ENCODE data around the gene RBBP5. TPM values are rescaled to one million over a fixed set of nuclear protein-coding genes. Genes with fewer than 3 reads are reported as not detected.

RBBP5 gene
- total RNA-seq, 1 experiment from 2014 or later = 23.8 TPM

GRCh38 chr1:205056188-205056611 is 65.6 kb downstream of the RBBP5 start:
- Mint-ChIP-seq H3K4me3 (no peak overlapping the region), H3K27me3 (ENCODE audit: low read depth) (no peaks in the 10 kb centered on the region), H3K27ac (no peak overlapping the region), H3K4me1 (peaks cover under 1% of the 10 kb centered on the region; the same call in 1 of the 2 replicates), H3K9me3 (no peaks in the 10 kb centered on the region), H3K36me3 (no peaks in the 10 kb centered on the region)
- DNase-seq (ENCODE audit: low spot score) = no peak
- ATAC-seq = no peak
- TF ChIP-seq ZNF317 (CRISPR knock-in tag; IDR thresholded peaks at IDR 0.05; ENCODE audit: borderline replicate concordance, low read depth) = no peak
- TF ChIP-seq ESRRA (CRISPR knock-in tag; IDR thresholded peaks at IDR 0.05; ENCODE audit: borderline replicate concordance) = no peak
- no peak for TF ChIP-seq RELA (CRISPR knock-in tag; IDR thresholded peaks at IDR 0.05; ENCODE audit: borderline replicate concordance)
- no peak for TF ChIP-seq MXD4 (CRISPR knock-in tag; IDR thresholded peaks at IDR 0.05; ENCODE audit: borderline replicate concordance)
- TF ChIP-seq ZNF232 (CRISPR knock-in tag; IDR thresholded peaks at IDR 0.05) = no peak
- TF ChIP-seq, protein P1, sequence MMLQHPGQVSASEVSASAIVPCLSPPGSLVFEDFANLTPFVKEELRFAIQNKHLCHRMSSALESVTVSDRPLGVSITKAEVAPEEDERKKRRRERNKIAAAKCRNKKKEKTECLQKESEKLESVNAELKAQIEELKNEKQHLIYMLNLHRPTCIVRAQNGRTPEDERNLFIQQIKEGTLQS (CRISPR knock-in tag; conservative IDR thresholded peaks at IDR 0.05) = no peak
- POLR2A ChIA-PET = no interaction called here
- CTCF ChIA-PET = interaction anchor here (1.6 to 1.7 kb wide), 3 partner anchors 67 to 249 kb away, joined by 4 to 5 read pairs (median 4); no protein-coding TSS in a partner anchor

GRCh38 chr1:205054013-205054412 is 67.8 kb downstream of the RBBP5 start:
- TF ChIP-seq, protein P2, sequence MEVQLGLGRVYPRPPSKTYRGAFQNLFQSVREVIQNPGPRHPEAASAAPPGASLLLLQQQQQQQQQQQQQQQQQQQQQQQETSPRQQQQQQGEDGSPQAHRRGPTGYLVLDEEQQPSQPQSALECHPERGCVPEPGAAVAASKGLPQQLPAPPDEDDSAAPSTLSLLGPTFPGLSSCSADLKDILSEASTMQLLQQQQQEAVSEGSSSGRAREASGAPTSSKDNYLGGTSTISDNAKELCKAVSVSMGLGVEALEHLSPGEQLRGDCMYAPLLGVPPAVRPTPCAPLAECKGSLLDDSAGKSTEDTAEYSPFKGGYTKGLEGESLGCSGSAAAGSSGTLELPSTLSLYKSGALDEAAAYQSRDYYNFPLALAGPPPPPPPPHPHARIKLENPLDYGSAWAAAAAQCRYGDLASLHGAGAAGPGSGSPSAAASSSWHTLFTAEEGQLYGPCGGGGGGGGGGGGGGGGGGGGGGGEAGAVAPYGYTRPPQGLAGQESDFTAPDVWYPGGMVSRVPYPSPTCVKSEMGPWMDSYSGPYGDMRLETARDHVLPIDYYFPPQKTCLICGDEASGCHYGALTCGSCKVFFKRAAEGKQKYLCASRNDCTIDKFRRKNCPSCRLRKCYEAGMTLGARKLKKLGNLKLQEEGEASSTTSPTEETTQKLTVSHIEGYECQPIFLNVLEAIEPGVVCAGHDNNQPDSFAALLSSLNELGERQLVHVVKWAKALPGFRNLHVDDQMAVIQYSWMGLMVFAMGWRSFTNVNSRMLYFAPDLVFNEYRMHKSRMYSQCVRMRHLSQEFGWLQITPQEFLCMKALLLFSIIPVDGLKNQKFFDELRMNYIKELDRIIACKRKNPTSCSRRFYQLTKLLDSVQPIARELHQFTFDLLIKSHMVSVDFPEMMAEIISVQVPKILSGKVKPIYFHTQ (CRISPR knock-in tag; IDR thresholded peaks at IDR 0.05) = no peak
- TF ChIP-seq, protein P3, sequence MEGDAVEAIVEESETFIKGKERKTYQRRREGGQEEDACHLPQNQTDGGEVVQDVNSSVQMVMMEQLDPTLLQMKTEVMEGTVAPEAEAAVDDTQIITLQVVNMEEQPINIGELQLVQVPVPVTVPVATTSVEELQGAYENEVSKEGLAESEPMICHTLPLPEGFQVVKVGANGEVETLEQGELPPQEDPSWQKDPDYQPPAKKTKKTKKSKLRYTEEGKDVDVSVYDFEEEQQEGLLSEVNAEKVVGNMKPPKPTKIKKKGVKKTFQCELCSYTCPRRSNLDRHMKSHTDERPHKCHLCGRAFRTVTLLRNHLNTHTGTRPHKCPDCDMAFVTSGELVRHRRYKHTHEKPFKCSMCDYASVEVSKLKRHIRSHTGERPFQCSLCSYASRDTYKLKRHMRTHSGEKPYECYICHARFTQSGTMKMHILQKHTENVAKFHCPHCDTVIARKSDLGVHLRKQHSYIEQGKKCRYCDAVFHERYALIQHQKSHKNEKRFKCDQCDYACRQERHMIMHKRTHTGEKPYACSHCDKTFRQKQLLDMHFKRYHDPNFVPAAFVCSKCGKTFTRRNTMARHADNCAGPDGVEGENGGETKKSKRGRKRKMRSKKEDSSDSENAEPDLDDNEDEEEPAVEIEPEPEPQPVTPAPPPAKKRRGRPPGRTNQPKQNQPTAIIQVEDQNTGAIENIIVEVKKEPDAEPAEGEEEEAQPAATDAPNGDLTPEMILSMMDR (IDR thresholded peaks at IDR 0.05) = no peak
- TF ChIP-seq ESRRA (CRISPR knock-in tag; IDR thresholded peaks at IDR 0.05; ENCODE audit: borderline replicate concordance) (no peak), ETV6 (CRISPR knock-in tag; IDR thresholded peaks at IDR 0.05) (no peak), NFATC4 (CRISPR knock-in tag; IDR thresholded peaks at IDR 0.05) (no peak), CREM (CRISPR knock-in tag; IDR thresholded peaks at IDR 0.05) (no peak)
- Mint-ChIP-seq H3K27me3 (ENCODE audit: low read depth) (no peaks in the 10 kb centered on the region), H3K36me3 (no peaks in the 10 kb centered on the region), H3K9me3 (no peaks in the 10 kb centered on the region), H3K4me3 (no peak overlapping the region), H3K27ac (no peak overlapping the region), H3K4me1 (no peaks in the 10 kb centered on the region)
- ChIA-PET CTCF (interaction anchor here (0.9 to 4.2 kb wide), 2 partner anchors 10 to 65 kb away, joined by 3 to 25 read pairs; no protein-coding TSS in a partner anchor), POLR2A (no interaction called here)
- no peak for DNase-seq (ENCODE audit: low spot score)
- ATAC-seq = peak; percentile 14; the same call in 1 of the 2 replicates

GRCh38 chr1:205053296-205053695 is 68.5 kb downstream of the RBBP5 start:
- ATAC-seq = no peak
- H3K4me1 Mint-ChIP-seq = no peaks in the 10 kb centered on the region
- CTCF ChIA-PET = interaction anchor here (1.1 to 4.2 kb wide), 9 partner anchors 8 to 176 kb away, joined by 3 to 51 read pairs (median 7); partner anchors contain the start of gene CNTN2
- H3K27ac Mint-ChIP-seq = no peak overlapping the region
- POLR2A ChIA-PET = no interaction called here
- no peak for DNase-seq (ENCODE audit: low spot score)
- TF ChIP-seq EMX1 (CRISPR knock-in tag; IDR thresholded peaks at IDR 0.05) (no peak), ZNF416 (CRISPR knock-in tag; IDR thresholded peaks at IDR 0.05) (no peak)
- H3K4me3 Mint-ChIP-seq = no peak overlapping the region
- H3K9me3 Mint-ChIP-seq = no peaks in the 10 kb centered on the region
- no peaks in the 10 kb centered on the region for H3K27me3 Mint-ChIP-seq (ENCODE audit: low read depth)
- no peaks in the 10 kb centered on the region for H3K36me3 Mint-ChIP-seq

DNA sequence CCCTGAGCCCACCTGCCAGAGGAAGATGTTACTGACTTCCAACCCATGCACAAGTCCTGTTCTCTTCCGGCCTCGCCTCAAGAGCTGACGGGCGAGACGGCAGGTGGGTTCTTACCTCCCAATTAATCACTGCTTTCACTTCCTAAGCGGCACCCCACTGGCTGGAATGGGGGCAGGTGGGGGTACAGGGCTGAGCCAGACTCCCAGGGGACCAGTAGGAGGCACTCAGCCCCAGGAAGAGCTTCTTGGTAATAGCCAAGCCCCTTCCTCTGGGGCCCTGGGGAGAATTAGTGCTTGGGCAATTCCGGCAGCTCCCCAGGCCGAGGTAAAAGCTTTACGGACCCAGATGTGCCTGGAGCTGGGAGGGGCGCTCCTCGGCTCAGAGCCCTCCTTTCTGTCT is 69.1 kb downstream of the RBBP5 start:
- DNase-seq (ENCODE audit: low spot score) (no peak), ATAC-seq (peak; percentile 44)
- no peaks in the 10 kb centered on the region for H3K36me3 Mint-ChIP-seq
- TF ChIP-seq RELA (CRISPR knock-in tag; IDR thresholded peaks at IDR 0.05; ENCODE audit: borderline replicate concordance) = no peak
- H3K9me3 Mint-ChIP-seq = no peaks in the 10 kb centered on the region
- CTCF ChIA-PET = interaction anchor here (0.8 to 4.2 kb wide), 11 partner anchors 9 to 176 kb away, joined by 3 to 51 read pairs (median 6); partner anchors contain the start of gene CNTN2
- no peak overlapping the region for H3K27ac Mint-ChIP-seq
- no peak overlapping the region for H3K4me3 Mint-ChIP-seq
- no peaks in the 10 kb centered on the region for H3K4me1 Mint-ChIP-seq
- H3K27me3 Mint-ChIP-seq (ENCODE audit: low read depth) = no peaks in the 10 kb centered on the region
- POLR2A ChIA-PET = no interaction called here
